ENCODE measurements around the gene SLC4A5. TPM values are rescaled to one million over a fixed set of nuclear protein-coding genes. Genes with fewer than 3 reads are reported as not detected.

The SLC4A5 gene
- total RNA-seq, 1 donor from 2014 or later = 4.2 TPM

DNA sequence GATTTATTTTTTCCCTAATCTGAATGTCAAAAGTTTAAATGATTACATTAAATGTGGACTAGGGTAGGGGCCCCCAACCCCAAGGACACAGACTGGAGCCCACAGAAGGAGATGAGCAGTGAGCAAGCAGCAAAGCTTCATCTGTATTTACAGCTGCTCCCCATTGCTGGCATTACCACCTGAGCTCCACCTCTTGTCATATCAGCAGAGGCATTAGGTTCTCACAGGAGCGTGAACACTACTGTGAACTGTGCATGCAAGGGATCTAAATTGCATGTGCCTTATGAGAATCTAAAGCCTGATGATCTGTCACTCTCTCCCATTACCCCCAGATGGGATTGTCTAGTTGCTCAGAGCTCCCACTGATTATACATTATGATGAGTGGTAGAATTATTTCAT is 168.3 kb downstream of the SLC4A5 start:
- DNase-seq (no peak), ATAC-seq (no peak)
- intact Hi-C loops (cut with DNase I) = no loop called here
- Histone ChIP-seq H3K4me3 (no peak overlapping the region), H3K27ac (no peak overlapping the region), H3K4me1 (peaks cover 48% of the 10 kb centered on the region), H3K36me3 (peaks cover 33% of the 10 kb centered on the region), H3K27me3 (ENCODE audit: low read depth) (no peaks in the 10 kb centered on the region), H3K9me3 (no peaks in the 10 kb centered on the region)
- TF ChIP-seq, protein P1, sequence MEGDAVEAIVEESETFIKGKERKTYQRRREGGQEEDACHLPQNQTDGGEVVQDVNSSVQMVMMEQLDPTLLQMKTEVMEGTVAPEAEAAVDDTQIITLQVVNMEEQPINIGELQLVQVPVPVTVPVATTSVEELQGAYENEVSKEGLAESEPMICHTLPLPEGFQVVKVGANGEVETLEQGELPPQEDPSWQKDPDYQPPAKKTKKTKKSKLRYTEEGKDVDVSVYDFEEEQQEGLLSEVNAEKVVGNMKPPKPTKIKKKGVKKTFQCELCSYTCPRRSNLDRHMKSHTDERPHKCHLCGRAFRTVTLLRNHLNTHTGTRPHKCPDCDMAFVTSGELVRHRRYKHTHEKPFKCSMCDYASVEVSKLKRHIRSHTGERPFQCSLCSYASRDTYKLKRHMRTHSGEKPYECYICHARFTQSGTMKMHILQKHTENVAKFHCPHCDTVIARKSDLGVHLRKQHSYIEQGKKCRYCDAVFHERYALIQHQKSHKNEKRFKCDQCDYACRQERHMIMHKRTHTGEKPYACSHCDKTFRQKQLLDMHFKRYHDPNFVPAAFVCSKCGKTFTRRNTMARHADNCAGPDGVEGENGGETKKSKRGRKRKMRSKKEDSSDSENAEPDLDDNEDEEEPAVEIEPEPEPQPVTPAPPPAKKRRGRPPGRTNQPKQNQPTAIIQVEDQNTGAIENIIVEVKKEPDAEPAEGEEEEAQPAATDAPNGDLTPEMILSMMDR (IDR thresholded peaks at IDR 0.05) = no peak

- TF ChIP-seq, protein P1 (IDR thresholded peaks at IDR 0.05) = no peak
- H3K36me3 ChIP-seq = peaks cover 89% of the 10 kb centered on the region
- ATAC-seq = no peak
Observed at GRCh38 chr2:74168739-74169138, 174.5 kb downstream of the SLC4A5 start.

More at GRCh38 chr2:74168739-74169138, 174.5 kb downstream of the SLC4A5 start:
- H3K4me1 ChIP-seq = peaks cover 8% of the 10 kb centered on the region
- no peak overlapping the region for H3K27ac ChIP-seq
- intact Hi-C loops (cut with DNase I) = no loop called here
- no peak for DNase-seq
- peaks cover 7% of the 10 kb centered on the region for H3K9me3 ChIP-seq
- H3K27me3 ChIP-seq (ENCODE audit: low read depth) = no peaks in the 10 kb centered on the region
- H3K4me3 ChIP-seq = no peak overlapping the region

Other genes with a start within 250 kb of the SLC4A5 start
- 19.6 TPM for gene BOLA3, start 195.5 kb downstream of the SLC4A5 start, total RNA-seq
- gene MOB1A, start 164.5 kb downstream of the SLC4A5 start, total RNA-seq = 146 TPM
- gene MTHFD2, start 144.8 kb downstream of the SLC4A5 start, total RNA-seq = 54.7 TPM
- gene DCTN1, start 36.9 kb upstream of the SLC4A5 start, total RNA-seq = 142 TPM
- gene C2orf81, start 78.2 kb upstream of the SLC4A5 start, total RNA-seq = 10.0 TPM
- 14.5 TPM for gene WDR54, start 78.3 kb upstream of the SLC4A5 start, total RNA-seq
- 27.5 TPM for gene RTKN, start 98.5 kb upstream of the SLC4A5 start, total RNA-seq
- 38.4 TPM for gene INO80B, start 111.7 kb upstream of the SLC4A5 start, total RNA-seq
- gene WBP1, start 115.0 kb upstream of the SLC4A5 start, total RNA-seq = 60.1 TPM
- 50.9 TPM for gene MOGS, start 122.0 kb upstream of the SLC4A5 start, total RNA-seq
- gene MRPL53, start 129.3 kb upstream of the SLC4A5 start, total RNA-seq = 81.3 TPM
- gene CCDC142, start 139.6 kb upstream of the SLC4A5 start, total RNA-seq = 20.2 TPM
- 23.0 TPM for gene TTC31, start 139.7 kb upstream of the SLC4A5 start, total RNA-seq
- gene LBX2, start 156.2 kb upstream of the SLC4A5 start, total RNA-seq = 1.5 TPM
- gene PCGF1, start 164.3 kb upstream of the SLC4A5 start, total RNA-seq = 28.4 TPM
- gene TLX2, start 171.0 kb upstream of the SLC4A5 start, total RNA-seq = not detected
- 0.44 TPM for gene DQX1, start 182.8 kb upstream of the SLC4A5 start, total RNA-seq
- 122 TPM for gene AUP1, start 186.3 kb upstream of the SLC4A5 start, total RNA-seq
- gene HTRA2, start 186.5 kb upstream of the SLC4A5 start, total RNA-seq = 34.3 TPM
- 12.1 TPM for gene LOXL3, start 210.5 kb upstream of the SLC4A5 start, total RNA-seq
- gene DOK1, start 211.3 kb upstream of the SLC4A5 start, total RNA-seq = 38.4 TPM